ENCODE data around the gene BMP7.

- TF ChIP-seq CTCF (IDR thresholded peaks at IDR 0.05) (no peak), POLR2A (IDR thresholded peaks at IDR 0.05) (no peak)
Measured at GRCh38 chr20:57160985-57161384, 105.5 kb downstream of the BMP7 start.

Measured in uterus (tissue), 2 donors.